Hypothalamus (tissue), 51 donors: ENCODE data around the gene KANSL2.
"Not testable (repeated sequence)": the region's sequence is repeated elsewhere in the genome, so short reads cannot be mapped to it uniquely, and the experiment has no call there.

ENCODE experiments used
- DNase-seq, 51 donors: peaks; one replicate each; lab custom pipeline; 2025; lab: John Stamatoyannopoulos, UW

KANSL2 gene

GRCh38 chr12:48686037-48686595 lies 4.1 kb upstream of the KANSL2 start:
- no peak for DNase-seq

- no peak for DNase-seq
Measured at GRCh38 chr12:48683534-48683933, 1.5 kb upstream of the KANSL2 start.

GRCh38 chr12:48682927-48683326 lies 889 bp upstream of the KANSL2 start:
- no peak for DNase-seq

- DNase-seq: not testable (repeated sequence)
Measured at GRCh38 chr12:48682533-48682905, 481 bp upstream of the KANSL2 start.

- DNase-seq: peak in 2 of 51 donors; percentile 36 to 57
Measured at GRCh38 chr12:48681399-48681709, 684 bp downstream of the KANSL2 start.

GRCh38 chr12:48680861-48681260 lies 1.2 kb downstream of the KANSL2 start:
- DNase-seq: no peak

- DNase-seq: no peak
Measured at GRCh38 chr12:48678551-48679185, 3.4 kb downstream of the KANSL2 start.

- DNase-seq: no peak
Measured at GRCh38 chr12:48671231-48671856, 10.7 kb downstream of the KANSL2 start.

- DNase-seq: no peak
Measured at GRCh38 chr12:48668996-48669395, 13.0 kb downstream of the KANSL2 start.

- no peak for DNase-seq
Measured at GRCh38 chr12:48659863-48660262, 22.2 kb downstream of the KANSL2 start.

GRCh38 chr12:48651681-48652080 lies 30.4 kb downstream of the KANSL2 start:
- no peak for DNase-seq

- DNase-seq: not testable (repeated sequence)
Measured at GRCh38 chr12:48645354-48645753, 36.7 kb downstream of the KANSL2 start.

- DNase-seq: no peak
Measured at GRCh38 chr12:48643011-48643410, 39.0 kb downstream of the KANSL2 start.

- DNase-seq: not testable (repeated sequence)
Measured at GRCh38 chr12:48641752-48642555, 40.1 kb downstream of the KANSL2 start.

GRCh38 chr12:48640854-48641253 lies 41.2 kb downstream of the KANSL2 start:
- DNase-seq: no peak

- no peak for DNase-seq
Measured at GRCh38 chr12:48640428-48640827, 41.6 kb downstream of the KANSL2 start.

GRCh38 chr12:48631071-48631470 lies 51.0 kb downstream of the KANSL2 start:
- no peak for DNase-seq

GRCh38 chr12:48630346-48630745 lies 51.7 kb downstream of the KANSL2 start:
- no peak for DNase-seq

GRCh38 chr12:48629541-48629940 lies 52.5 kb downstream of the KANSL2 start:
- no peak for DNase-seq

- DNase-seq: no peak
Measured at GRCh38 chr12:48627556-48627955, 54.5 kb downstream of the KANSL2 start.

- DNase-seq: not testable (repeated sequence)
Measured at GRCh38 chr12:48622997-48623396, 59.0 kb downstream of the KANSL2 start.

GRCh38 chr12:48618541-48618940 lies 63.5 kb downstream of the KANSL2 start:
- DNase-seq: peak in 44 of 51 donors; percentile 1 to 83 (median 39)
